Body of pancreas (tissue), 4 donors: ENCODE results near the gene TMEM229B. TPM values are rescaled to one million over a fixed set of nuclear protein-coding genes. Genes with fewer than 3 reads are reported as not detected.

Experiments
- ATAC-seq: fragments of 150-250 bp; one replicate; pipeline ENCODE4 v1.9.1; 2016
- DNase-seq, 4 donors: peaks; one replicate each; pipeline ENCODE4 v3.0.0-alpha.2; 2019
- H3K27ac ChIP-seq, 4 donors: fragments of 200-600 bp; sonication (generic); 1 replicate in 3 of 4; 2 replicates in 1 of 4; pipeline versions ENCODE4 v1.5.1 to v1.6.1; 2016 to 2019; ENCODE audit warnings: mild to moderate bottlenecking in 1 of 4, mixed read lengths in 1 of 4, moderate library complexity in 1 of 4
- H3K27me3 ChIP-seq, 2 donors: fragments of 200-600 bp; sonication (generic); one replicate each; pipeline ENCODE4 v1.6.0; 2016; ENCODE audit warnings: mild to moderate bottlenecking in 1 of 2
- H3K36me3 ChIP-seq, 2 donors: fragments of 200-600 bp; sonication (generic); replicated peaks in 1 of 2; 2 replicates each; pipeline ENCODE4 v1.5.1; 2016; ENCODE audit warnings: low read depth in 2 of 2; ENCODE audit not compliant: insufficient read depth in 1 of 2
- H3K4me1 ChIP-seq: fragments of 200-600 bp; sonication (generic); one replicate; pipeline ENCODE4 v1.6.0; 2016
- H3K4me3 ChIP-seq, 2 donors: fragments of 200-600 bp; sonication (generic); 1 replicate in 1 of 2; 2 replicates in 1 of 2; pipeline ENCODE4 v1.5.1; 2016 to 2019
- H3K9me3 ChIP-seq, 3 donors: fragments of 200-600 bp; sonication (generic); 1 replicate in 2 of 3; 2 replicates in 1 of 3; pipeline ENCODE4 v1.5.1; 2016
- CTCF ChIP-seq, 7 experiments: fragments of 450-650 bp in 4 of 7; fragments of 200-600 bp in 3 of 7; sonication (generic) in 3 of 7; IDR thresholded peaks; one replicate each; pipeline ENCODE4 v1.5.1; 2016 to 2019; ENCODE audit warnings: antibody characterized with exemption in 7 of 7
- POLR2A ChIP-seq, 3 donors: fragments of 450-650 bp; IDR thresholded peaks; one replicate each; pipeline ENCODE4 v1.6.1; 2016; ENCODE audit warnings: antibody characterized with exemption in 3 of 3, mild to moderate bottlenecking in 2 of 3
- WGBS, 2 donors: methylation state at CpG; one replicate each; pipeline ENCODE4 v1.1.5; 2017; 5-methylcytosine and 5-hydroxymethylcytosine counted together
- intact Hi-C: fragments of 100-400 bp; cut with DNase I; formaldehyde crosslinking; loops from one replicate; pipeline ENCODE4 v1.15.1; 2023
- total RNA-seq, 2 donors: library from RNA; depleted of rRNA; stranded (reverse); fragments of >200 nt; gene quantifications; one replicate each; pipeline ENCODE4 v1.1.0, GENCODE V29; 2016

Gene TMEM229B
- total RNA-seq, 2 donors from 2014 or later = 2.0 to 4.4 TPM

GRCh38 chr14:67523764-67524633, 35.5 kb upstream of the TMEM229B start:
- intact Hi-C loops = no loop called here
- Histone ChIP-seq H3K27ac (no peak overlapping the region), H3K27me3 (no peaks in the 10 kb centered on the region), H3K9me3 (no peaks in the 10 kb centered on the region), H3K4me3 (no peak overlapping the region), H3K4me1 (no peaks in the 10 kb centered on the region), H3K36me3 (no peaks in the 10 kb centered on the region)
- DNase-seq (no peak), ATAC-seq (no peak)
- TF ChIP-seq CTCF (IDR thresholded peaks at IDR 0.05) = no peak
- no peak for TF ChIP-seq POLR2A (IDR thresholded peaks at IDR 0.05)
- 65 to 68% methylated on average over 7 of the region's 7 CpGs for WGBS, 2 donors

- no peak for DNase-seq
- TF ChIP-seq POLR2A (IDR thresholded peaks at IDR 0.05) = no peak
- no peak for TF ChIP-seq CTCF (IDR thresholded peaks at IDR 0.05)
- intact Hi-C loops = no loop called here
- Histone ChIP-seq H3K4me3 (no peak overlapping the region), H3K4me1 (no peaks in the 10 kb centered on the region), H3K9me3 (no peaks in the 10 kb centered on the region), H3K27me3 (no peaks in the 10 kb centered on the region), H3K36me3 (no peaks in the 10 kb centered on the region), H3K27ac (no peak overlapping the region)
- WGBS, 2 donors = 58 to 71% methylated on average over 2 of the region's 2 CpGs
- no peak for ATAC-seq
These were observed 33.7 kb upstream of the TMEM229B start for GRCh38 chr14:67522270-67522669.

GRCh38 chr14:67520482-67520881, 32.0 kb upstream of the TMEM229B start:
- no peaks in the 10 kb centered on the region for H3K9me3 ChIP-seq
- no peak for TF ChIP-seq POLR2A (IDR thresholded peaks at IDR 0.05)
- no peak for TF ChIP-seq CTCF (IDR thresholded peaks at IDR 0.05)
- DNase-seq (no peak), ATAC-seq (no peak)
- H3K4me1 ChIP-seq = peaks cover 10% of the 10 kb centered on the region
- 90 to 97% methylated on average over 1 of the region's 1 CpG for WGBS, 2 donors
- no peaks in the 10 kb centered on the region for H3K36me3 ChIP-seq
- intact Hi-C loops = no loop called here
- H3K27me3 ChIP-seq = no peaks in the 10 kb centered on the region
- H3K27ac ChIP-seq = no peak overlapping the region
- H3K4me3 ChIP-seq = no peak overlapping the region

- Histone ChIP-seq H3K27ac (no peak overlapping the region), H3K36me3 (no peaks in the 10 kb centered on the region), H3K4me1 (peaks cover 13% of the 10 kb centered on the region), H3K9me3 (no peaks in the 10 kb centered on the region), H3K27me3 (no peaks in the 10 kb centered on the region), H3K4me3 (no peak overlapping the region)
- DNase-seq (no peak), ATAC-seq (no peak)
- 79 to 83% methylated on average over 5 of the region's 5 CpGs for WGBS, 2 donors
- no peak for TF ChIP-seq CTCF (IDR thresholded peaks at IDR 0.05)
- no peak for TF ChIP-seq POLR2A (IDR thresholded peaks at IDR 0.05)
- intact Hi-C loops = no loop called here
These were observed 30.9 kb upstream of the TMEM229B start for GRCh38 chr14:67519406-67519805.

- Histone ChIP-seq H3K27ac (no peak overlapping the region), H3K27me3 (no peaks in the 10 kb centered on the region), H3K36me3 (no peaks in the 10 kb centered on the region), H3K9me3 (no peaks in the 10 kb centered on the region), H3K4me3 (no peak overlapping the region), H3K4me1 (peaks cover 36% of the 10 kb centered on the region)
- 11 to 13% methylated on average over 10 to 12 of the region's 12 CpGs for WGBS, 2 donors
- DNase-seq = peak; percentile 62 to 75 (median 68)
- no peak for TF ChIP-seq POLR2A (IDR thresholded peaks at IDR 0.05)
- peak in 5 of 7 experiments; percentile 11 to 34 (median 22) for TF ChIP-seq CTCF (IDR thresholded peaks at IDR 0.05)
- intact Hi-C loops = no loop called here
- peak; percentile 50 for ATAC-seq
These were observed 28.6 kb upstream of the TMEM229B start for GRCh38 chr14:67517083-67517482.
